T-cell (primary cell): ENCODE measurements around the gene EXOC4. TPM values are rescaled to one million over a fixed set of nuclear protein-coding genes. Genes with fewer than 3 reads are reported as not detected.
"Not testable (repeated sequence)": the region's sequence is repeated elsewhere in the genome, so short reads cannot be mapped to it uniquely, and the experiment has no call there.

Source experiments
- ATAC-seq, 4 experiments: fragments of 200-7000 bp in 3 of 4; fragments of 150-1000 bp in 1 of 4; cut with Tn5 transposase; replicated peaks in 1 of 4; 1 replicate in 3 of 4; 2 replicates in 1 of 4; pipeline ENCODE4 v1.10.0; 2021; ENCODE audit warnings: moderate library complexity in 3 of 4, mild to moderate bottlenecking in 2 of 4, moderate number of reproducible peaks in 1 of 4
- CTCF ChIA-PET, 2 donors: fragments of 300-600 bp; sonication (Branson Sonifier 250); formaldehyde crosslinking; loops; one replicate each; lab custom pipeline; 2022; ENCODE audit warnings: antibody characterized with exemption in 2 of 2; lab: Charles Lee
- POLR2A ChIA-PET, 2 donors: fragments of 300-600 bp; sonication (Branson Sonifier 250); formaldehyde crosslinking; loops; one replicate each; lab custom pipeline; 2022; ENCODE audit warnings: antibody characterized with exemption in 2 of 2; lab: Charles Lee
- DNase-seq, 35 experiments: peaks; one replicate each; pipeline versions ENCODE4 v3.0.0 to v3.0.0-alpha.2; 2013 to 2023
- H3K27ac ChIP-seq: one replicate; pipeline ENCODE4 v1.5.1; 2013; ENCODE audit warnings: low read length
- H3K27me3 ChIP-seq, 2 experiments: replicated peaks in 1 of 2; 1 replicate in 1 of 2; 2 replicates in 1 of 2; pipeline versions ENCODE4 v1.6.1 to v1.7.0; 2013; ENCODE audit warnings: low read length in 1 of 2, mixed read lengths in 1 of 2; ENCODE audit not compliant: control insufficient read depth in 2 of 2, insufficient read depth in 2 of 2; ENCODE audit errors: extremely low read depth in 1 of 2
- H3K36me3 ChIP-seq, 2 donors: 1 replicate in 1 of 2; 2 replicates in 1 of 2; pipeline versions ENCODE4 v1.6.1 to v1.7.0; 2013; ENCODE audit warnings: low read length in 1 of 2; ENCODE audit not compliant: control insufficient read depth in 2 of 2, insufficient read depth in 1 of 2; ENCODE audit errors: extremely low read depth in 1 of 2
- H3K4me1 ChIP-seq, 2 experiments: 1 replicate in 1 of 2; 2 replicates in 1 of 2; pipeline versions ENCODE4 v1.6.1 to v1.7.0; 2013; ENCODE audit warnings: low read length in 2 of 2, mixed read lengths in 1 of 2; ENCODE audit not compliant: insufficient read depth in 2 of 2, control insufficient read depth in 1 of 2; ENCODE audit errors: extremely low read depth in 1 of 2
- H3K4me3 ChIP-seq, 2 donors: 1 replicate in 1 of 2; 2 replicates in 1 of 2; pipeline versions ENCODE4 v1.5.1 to v1.7.0; 2013; ENCODE audit warnings: mild to moderate bottlenecking in 2 of 2, low read length in 1 of 2, moderate library complexity in 1 of 2; ENCODE audit not compliant: control insufficient read depth in 1 of 2; ENCODE audit errors: extremely low read depth in 1 of 2
- H3K9me3 ChIP-seq: 2 replicates; pipeline ENCODE4 v1.7.0; 2013
- H3K27ac Mint-ChIP-seq, 2 donors: one replicate each; pipeline ENCODE4 v1.8.0; 2020 to 2021; ENCODE audit warnings: mild to moderate bottlenecking in 2 of 2, mixed read lengths in 2 of 2
- H3K27me3 Mint-ChIP-seq, 2 donors: one replicate each; pipeline ENCODE4 v1.8.0; 2021 to 2022; ENCODE audit warnings: mixed read lengths in 2 of 2
- H3K36me3 Mint-ChIP-seq: one replicate; pipeline ENCODE4 v1.8.0; 2021; ENCODE audit warnings: mixed read lengths
- H3K4me1 Mint-ChIP-seq, 3 donors: one replicate each; pipeline ENCODE4 v1.8.0; 2020 to 2022; ENCODE audit warnings: mixed read lengths in 3 of 3, mild to moderate bottlenecking in 1 of 3
- H3K4me3 Mint-ChIP-seq, 3 donors: one replicate each; pipeline ENCODE4 v1.8.0; 2020 to 2022; ENCODE audit warnings: mild to moderate bottlenecking in 3 of 3, mixed read lengths in 3 of 3, moderate library complexity in 3 of 3
- H3K9me3 Mint-ChIP-seq, 3 donors: one replicate each; pipeline ENCODE4 v1.8.0; 2020 to 2022; ENCODE audit warnings: mixed read lengths in 3 of 3
- WGBS: methylation state at CpG from one replicate; pipeline ENCODE4 v1.1.5; 2013; ENCODE audit warnings: missing lambda C conversion rate; ENCODE audit not compliant: insufficient coverage; 5-methylcytosine and 5-hydroxymethylcytosine counted together
- total RNA-seq, 35 experiments: library from RNA in 6 of 35; stranded (reverse) in 6 of 35; fragments of 120-200 nt in 1 of 35; gene quantifications; one replicate each; pipeline versions ENCODE4 v1.2.1 to v1.2.4 and lab custom pipeline; 2013 to 2026

Gene EXOC4
- total RNA-seq, 5 donors from 2014 or later (not counting 1 experiment from before 2014, with no cell fraction given) = 58.2 to 108 (median 64.8) TPM

GRCh38 chr7:133320891-133321290, 68.0 kb downstream of the EXOC4 start:
- no peak overlapping the region for H3K4me3 Mint-ChIP-seq
- peaks cover 0 to 17% of the 10 kb centered on the region in 2 donors for H3K36me3 ChIP-seq
- WGBS = no CpG with 5 or more reads among the region's 2 CpGs
- CTCF ChIA-PET = interaction anchor here in 1 of 2 donors (0.7 kb wide), 1 partner anchor 29 kb away, joined by 4 read pairs; no protein-coding TSS in a partner anchor
- H3K27me3 Mint-ChIP-seq = no peaks in the 10 kb centered on the region
- DNase-seq (no peak), ATAC-seq (no peak)
- peaks cover 2 to 10% (median 3%) of the 10 kb centered on the region in 3 donors for H3K4me1 Mint-ChIP-seq
- H3K27ac ChIP-seq = no peak overlapping the region
- peaks cover 2% of the 10 kb centered on the region for H3K9me3 ChIP-seq
- H3K4me1 ChIP-seq = no peaks in the 10 kb centered on the region
- peaks cover 11 to 36% (median 24%) of the 10 kb centered on the region in 3 donors for H3K9me3 Mint-ChIP-seq
- POLR2A ChIA-PET = no interaction called here
- H3K27ac Mint-ChIP-seq = no peak overlapping the region
- peaks cover 81% of the 10 kb centered on the region for H3K36me3 Mint-ChIP-seq
- no peaks in the 10 kb centered on the region for H3K27me3 ChIP-seq
- H3K4me3 ChIP-seq = no peak overlapping the region

- CTCF ChIA-PET, DNase-seq, H3K4me3 ChIP-seq, H3K27me3 Mint-ChIP-seq, ATAC-seq, H3K9me3 ChIP-seq, H3K27me3 ChIP-seq, H3K4me1 Mint-ChIP-seq, H3K27ac ChIP-seq, H3K27ac Mint-ChIP-seq, H3K4me3 Mint-ChIP-seq, POLR2A ChIA-PET, H3K4me1 ChIP-seq: not testable (repeated sequence)
- H3K36me3 ChIP-seq = peaks cover 0 to 18% of the 10 kb centered on the region in 2 donors
- Mint-ChIP-seq H3K36me3 (peaks cover 85% of the 10 kb centered on the region), H3K9me3 (peaks cover 11 to 37% (median 24%) of the 10 kb centered on the region in 3 donors)
- no CpG with 5 or more reads among the region's 4 CpGs for WGBS
These were observed 68.5 kb downstream of the EXOC4 start for GRCh38 chr7:133321366-133321765.

DNA sequence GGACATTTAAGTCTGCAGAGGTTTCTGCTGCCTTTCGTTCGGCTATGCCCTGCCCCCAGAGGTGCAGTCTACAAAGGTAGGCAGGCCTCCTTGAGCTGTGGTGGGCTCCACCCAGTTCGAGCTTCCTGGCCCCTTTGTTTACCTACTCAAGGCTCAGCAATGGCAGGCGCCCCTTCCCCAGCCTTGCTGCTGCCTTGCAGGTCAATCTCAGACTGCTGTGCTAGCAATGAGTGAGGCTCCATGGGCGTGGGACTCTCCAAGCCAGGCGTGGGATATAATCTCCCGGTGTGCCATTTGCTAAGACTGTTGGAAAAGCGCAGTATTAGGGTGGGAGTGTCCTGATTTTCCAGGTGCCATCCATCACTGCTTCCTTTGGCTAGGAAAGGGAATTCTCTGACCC, 73.9 kb downstream of the EXOC4 start:
- ATAC-seq, H3K27ac ChIP-seq, H3K27me3 Mint-ChIP-seq, CTCF ChIA-PET, H3K4me3 ChIP-seq, H3K27me3 ChIP-seq, H3K4me3 Mint-ChIP-seq, H3K27ac Mint-ChIP-seq, H3K36me3 ChIP-seq, H3K4me1 ChIP-seq, H3K9me3 ChIP-seq, DNase-seq: not testable (repeated sequence)
- POLR2A ChIA-PET = interaction anchor here in 1 of 2 donors (0.6 kb wide), 1 partner anchor 612 kb away, joined by 3 read pairs; no protein-coding TSS in a partner anchor
- Mint-ChIP-seq H3K9me3 (peaks cover 18 to 30% (median 20%) of the 10 kb centered on the region in 3 donors), H3K4me1 (peaks cover 14 to 21% (median 16%) of the 10 kb centered on the region in 3 donors), H3K36me3 (peaks cover 83% of the 10 kb centered on the region)
- 94% methylated on average over 8 of the region's 8 CpGs for WGBS

DNA sequence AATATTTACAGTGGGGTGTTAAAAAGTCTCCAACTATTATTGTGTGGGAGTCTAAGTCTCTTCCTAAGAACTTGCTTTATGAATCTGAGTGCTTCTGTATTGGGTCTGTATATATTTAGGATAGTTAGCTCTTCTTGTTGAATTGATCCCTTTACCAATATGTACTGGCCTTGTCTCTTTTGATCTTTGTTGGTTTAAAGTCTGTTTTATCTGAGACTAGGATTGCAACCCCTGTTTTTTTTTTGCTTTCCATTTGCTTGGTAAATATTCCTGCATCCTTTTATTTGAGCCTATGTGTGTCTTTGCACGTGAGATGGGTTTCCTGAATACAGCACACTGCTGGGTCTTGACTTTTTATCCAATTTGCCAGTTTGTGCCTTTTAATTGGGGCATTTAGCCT, 75.1 kb downstream of the EXOC4 start:
- H3K36me3 ChIP-seq, H3K27ac ChIP-seq, H3K9me3 ChIP-seq, ATAC-seq, H3K27ac Mint-ChIP-seq, H3K4me1 ChIP-seq, H3K27me3 Mint-ChIP-seq, H3K27me3 ChIP-seq, CTCF ChIA-PET, DNase-seq, H3K4me3 ChIP-seq, POLR2A ChIA-PET: not testable (repeated sequence)
- peaks cover 13 to 21% (median 20%) of the 10 kb centered on the region in 3 donors for H3K9me3 Mint-ChIP-seq
- peaks cover 14 to 21% (median 15%) of the 10 kb centered on the region in 3 donors for H3K4me1 Mint-ChIP-seq
- WGBS = 100% methylated on average over 1 of the region's 1 CpG
- H3K4me3 Mint-ChIP-seq = peak overlapping the region in 1 of 3 donors; percentile 6
- peaks cover 71% of the 10 kb centered on the region for H3K36me3 Mint-ChIP-seq

DNA sequence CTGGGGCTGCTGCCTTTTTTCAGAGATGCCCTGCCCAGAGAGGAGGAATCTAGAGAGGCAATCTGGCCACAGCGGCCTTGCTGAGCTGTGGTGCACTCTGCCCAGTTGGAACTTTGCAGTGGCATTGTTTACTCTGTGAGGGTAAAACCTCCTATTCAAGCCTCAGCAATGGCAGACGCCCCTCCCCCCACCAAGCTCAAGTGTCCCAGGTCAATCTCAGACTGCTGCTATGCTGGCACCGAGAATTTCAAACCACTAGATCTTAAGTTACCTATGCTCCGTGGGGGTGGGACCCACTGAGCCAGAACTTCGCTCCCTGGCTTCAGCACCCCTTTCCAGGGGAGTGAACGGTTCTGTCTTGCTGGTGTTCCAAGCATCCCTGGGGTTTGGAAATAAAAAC, 77.2 kb downstream of the EXOC4 start:
- ChIA-PET POLR2A (no interaction called here), CTCF (no interaction called here)
- no peak overlapping the region for H3K4me3 Mint-ChIP-seq
- H3K9me3 Mint-ChIP-seq = peaks cover 9 to 15% (median 10%) of the 10 kb centered on the region in 3 donors
- Histone ChIP-seq H3K27ac (no peak overlapping the region), H3K27me3 (no peaks in the 10 kb centered on the region), H3K4me1 (no peaks in the 10 kb centered on the region), H3K36me3 (peaks cover 0 to 8% of the 10 kb centered on the region in 2 donors), H3K4me3 (no peak overlapping the region), H3K9me3 (no peaks in the 10 kb centered on the region)
- no peaks in the 10 kb centered on the region for H3K27me3 Mint-ChIP-seq
- no peak overlapping the region for H3K27ac Mint-ChIP-seq
- H3K36me3 Mint-ChIP-seq = peaks cover 70% of the 10 kb centered on the region
- DNase-seq = no peak
- peaks cover 11 to 17% (median 14%) of the 10 kb centered on the region in 3 donors for H3K4me1 Mint-ChIP-seq
- ATAC-seq = no peak
- 95% methylated on average over 3 of the region's 6 CpGs for WGBS

DNA sequence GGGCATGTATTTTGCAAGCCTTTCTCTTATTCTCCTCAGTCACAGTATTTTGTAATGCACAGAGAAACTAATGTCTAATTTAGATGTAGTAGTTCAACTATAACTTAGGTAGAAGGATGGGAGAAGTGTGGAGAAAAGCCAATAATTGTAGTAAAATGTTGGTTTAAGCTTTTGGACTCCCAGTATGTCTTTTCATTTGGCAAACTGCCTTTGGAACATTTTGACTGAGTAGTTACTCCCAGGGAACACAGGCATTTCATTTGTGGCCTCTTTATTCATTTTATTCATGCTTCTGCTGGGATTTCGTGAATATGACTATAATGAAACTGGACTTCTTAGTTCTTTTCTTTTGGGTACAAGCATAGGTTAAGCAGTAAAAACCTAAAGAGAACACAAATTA, 79.0 kb downstream of the EXOC4 start:
- Mint-ChIP-seq H3K36me3 (peaks cover 66% of the 10 kb centered on the region), H3K27ac (no peak overlapping the region)

More for the DNA sequence above, 79.0 kb downstream of the EXOC4 start:
- Histone ChIP-seq H3K4me3 (no peak overlapping the region), H3K27ac (no peak overlapping the region), H3K36me3 (peaks cover 0 to 3% of the 10 kb centered on the region in 2 donors), H3K9me3 (peaks cover 2% of the 10 kb centered on the region), H3K4me1 (no peaks in the 10 kb centered on the region), H3K27me3 (no peaks in the 10 kb centered on the region)
- DNase-seq = no peak
- H3K4me3 Mint-ChIP-seq = no peak overlapping the region
- H3K27me3 Mint-ChIP-seq = no peaks in the 10 kb centered on the region
- 100% methylated on average over 1 of the region's 1 CpG for WGBS
- ChIA-PET POLR2A (no interaction called here), CTCF (no interaction called here)
- peaks cover 14 to 22% (median 16%) of the 10 kb centered on the region in 3 donors for H3K9me3 Mint-ChIP-seq
- no peak for ATAC-seq
- H3K4me1 Mint-ChIP-seq = peaks cover 11 to 17% (median 14%) of the 10 kb centered on the region in 3 donors
